ENCODE data around the gene SMARCB1. TPM values are rescaled to one million over a fixed set of nuclear protein-coding genes. Genes with fewer than 3 reads are reported as not detected.
A peak's percentile ranks its signal among the peaks of the same experiment; 100 is the strongest.

SMARCB1 gene
- polyA plus RNA-seq, 1 donor (not counting 4 experiments of a cell fraction or from before 2014, with no cell fraction given), result 95.2 TPM

DNA sequence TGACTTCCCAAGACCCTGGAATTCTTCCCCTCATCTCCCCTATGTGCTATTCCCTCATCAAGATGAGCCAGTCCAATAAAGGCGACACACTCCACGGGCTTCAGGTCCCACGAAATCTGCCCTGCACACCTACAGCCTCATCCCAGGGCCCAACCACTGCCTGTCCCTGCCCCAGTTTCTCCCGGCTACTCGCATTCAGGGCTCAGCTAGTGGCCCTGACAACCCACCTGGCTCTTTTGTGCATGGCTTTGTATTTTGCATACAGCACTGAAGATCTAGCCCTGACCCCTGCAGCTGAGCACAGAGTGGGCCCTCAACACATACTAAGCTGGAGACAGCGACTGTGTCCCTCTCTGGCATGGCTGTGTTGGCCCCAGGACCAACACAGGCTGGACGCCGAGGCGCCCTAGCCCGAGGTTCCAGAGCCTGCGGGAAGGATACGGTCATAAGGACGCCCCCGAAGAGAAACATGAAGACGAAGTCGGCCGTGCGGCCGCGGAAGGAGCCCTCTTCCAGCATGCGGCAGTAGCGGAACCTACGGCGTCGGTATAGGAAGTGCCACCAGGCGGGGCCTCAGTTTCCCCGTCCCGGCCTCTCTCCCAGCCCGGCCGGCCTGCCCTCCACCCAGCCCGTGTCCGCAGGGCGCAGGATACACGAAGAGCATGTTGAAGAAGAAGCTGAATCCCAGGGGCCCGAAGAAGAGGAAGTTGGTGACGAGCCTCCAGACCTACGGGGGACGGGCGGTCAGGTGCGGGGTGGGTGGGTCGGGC, 51.3 kb downstream of the SMARCB1 start:
- no peak overlapping the region for H3K4me3 ChIP-seq (ENCODE audit: control insufficient read depth in 2 of 3, extremely low read depth in 1 of 3, insufficient read depth in 2 of 3, low read depth in 1 of 3, low read length in 3 of 3)
- no peak overlapping the region for H3K4me2 ChIP-seq (ENCODE audit: control insufficient read depth, extremely low read depth, insufficient read depth, low read depth, low read length)
- no peak overlapping the region for H2AFZ ChIP-seq (ENCODE audit: control insufficient read depth, low read length)
- H3K4me1 ChIP-seq (ENCODE audit: control insufficient read depth, extremely low read depth, insufficient read depth, low read length), result peaks cover 5% of the 10 kb centered on the region
- no peaks in the 10 kb centered on the region for H3K9me3 ChIP-seq (ENCODE audit: control insufficient read depth, low read depth, low read length)
- no peak overlapping the region for H3K27ac ChIP-seq (ENCODE audit: control insufficient read depth, insufficient read depth, low read length)
- H3K9me1 ChIP-seq (ENCODE audit: control insufficient read depth, extremely low read depth, insufficient read depth, low read length), result no peaks in the 10 kb centered on the region
- H3K79me2 ChIP-seq (ENCODE audit: control insufficient read depth, insufficient read depth, low read length), result no peaks in the 10 kb centered on the region
- no peak overlapping the region for H3K9ac ChIP-seq (ENCODE audit: control insufficient read depth, extremely low read depth, insufficient read depth, low read length)
- peaks cover 4% of the 10 kb centered on the region for H3K27me3 ChIP-seq (ENCODE audit: control insufficient read depth, extremely low read depth, insufficient read depth, low read length)
- DNase-seq (ENCODE audit: low read depth, low spot score) (no peak), FAIRE-seq (no peak)
- H4K20me1 ChIP-seq (ENCODE audit: control insufficient read depth, extremely low read depth, insufficient read depth, low read length), result no peaks in the 10 kb centered on the region
- dilution Hi-C loops (cut with MboI; ENCODE audit: extremely low pct_ligation_motif_present, low sequenced_read_pairs), result no loop called here
- H3K36me3 ChIP-seq (ENCODE audit: control insufficient read depth in 2 of 2, extremely low read depth in 1 of 2, insufficient read depth in 2 of 2, low read length in 2 of 2), result peaks cover 9 to 12% of the 10 kb centered on the region in 2 experiments
- TF ChIP-seq, protein P1, sequence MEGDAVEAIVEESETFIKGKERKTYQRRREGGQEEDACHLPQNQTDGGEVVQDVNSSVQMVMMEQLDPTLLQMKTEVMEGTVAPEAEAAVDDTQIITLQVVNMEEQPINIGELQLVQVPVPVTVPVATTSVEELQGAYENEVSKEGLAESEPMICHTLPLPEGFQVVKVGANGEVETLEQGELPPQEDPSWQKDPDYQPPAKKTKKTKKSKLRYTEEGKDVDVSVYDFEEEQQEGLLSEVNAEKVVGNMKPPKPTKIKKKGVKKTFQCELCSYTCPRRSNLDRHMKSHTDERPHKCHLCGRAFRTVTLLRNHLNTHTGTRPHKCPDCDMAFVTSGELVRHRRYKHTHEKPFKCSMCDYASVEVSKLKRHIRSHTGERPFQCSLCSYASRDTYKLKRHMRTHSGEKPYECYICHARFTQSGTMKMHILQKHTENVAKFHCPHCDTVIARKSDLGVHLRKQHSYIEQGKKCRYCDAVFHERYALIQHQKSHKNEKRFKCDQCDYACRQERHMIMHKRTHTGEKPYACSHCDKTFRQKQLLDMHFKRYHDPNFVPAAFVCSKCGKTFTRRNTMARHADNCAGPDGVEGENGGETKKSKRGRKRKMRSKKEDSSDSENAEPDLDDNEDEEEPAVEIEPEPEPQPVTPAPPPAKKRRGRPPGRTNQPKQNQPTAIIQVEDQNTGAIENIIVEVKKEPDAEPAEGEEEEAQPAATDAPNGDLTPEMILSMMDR (optimal IDR thresholded peaks at IDR 0.05 in 1 of 3, IDR thresholded peaks at IDR 0.05 in 1 of 3, conservative IDR thresholded peaks at IDR 0.05 in 1 of 3; ENCODE audit: extremely low read depth in 1 of 3, insufficient read depth in 2 of 3, low read length in 3 of 3), result no peak
- TF ChIP-seq EZH2 (IDR thresholded peaks at IDR 0.05; ENCODE audit: low read length), result no peak

DNA sequence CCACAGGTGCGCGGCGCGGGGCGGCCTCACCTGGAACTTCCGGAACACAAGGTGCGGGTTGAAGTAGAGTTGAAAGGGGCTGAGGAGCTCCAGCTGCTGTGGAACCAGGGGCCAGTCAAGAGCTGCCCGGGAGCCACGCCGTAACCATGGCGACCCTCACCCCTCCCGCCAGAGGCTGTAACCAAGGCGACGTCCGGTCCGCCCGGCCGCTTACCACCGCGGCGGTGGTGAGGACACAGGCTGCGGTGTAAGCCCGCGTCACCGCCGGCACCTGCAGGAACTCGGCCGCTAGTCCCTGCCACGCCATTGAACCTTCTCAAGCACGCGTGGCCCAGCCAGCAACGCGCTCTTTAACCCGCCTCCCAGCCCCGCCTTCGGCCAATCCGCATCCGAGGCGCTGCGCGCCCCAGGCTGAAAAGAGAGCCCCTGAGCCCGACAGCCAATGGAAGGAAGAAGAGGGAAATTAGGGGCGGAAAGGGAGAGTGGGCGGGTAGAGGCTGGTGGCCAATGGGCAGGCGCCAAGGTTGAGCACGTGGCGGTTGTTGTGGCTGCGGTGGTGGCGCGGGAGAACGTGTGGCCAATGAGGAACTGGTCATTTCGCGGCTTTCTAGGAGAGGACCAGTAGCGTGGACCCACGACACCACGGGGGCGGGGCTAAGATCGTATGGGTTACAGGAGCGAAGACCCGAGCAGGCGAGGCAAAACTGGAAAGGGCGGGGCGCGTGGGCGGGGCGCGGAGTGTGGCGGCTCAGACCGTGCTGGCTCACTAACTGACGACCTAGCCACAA, 52.1 kb downstream of the SMARCB1 start, which contains the start of gene DERL3:
DERL3 (minus strand) TSS at position 326 of the 788 bp plus-strand sequence; CDS start at position 307, 19 bp downstream.
- H3K4me1 ChIP-seq (ENCODE audit: control insufficient read depth, extremely low read depth, insufficient read depth, low read length), result peaks cover 5% of the 10 kb centered on the region
- TF ChIP-seq, protein P1 (optimal IDR thresholded peaks at IDR 0.05 in 1 of 3, IDR thresholded peaks at IDR 0.05 in 1 of 3, conservative IDR thresholded peaks at IDR 0.05 in 1 of 3; ENCODE audit: extremely low read depth in 1 of 3, insufficient read depth in 2 of 3, low read length in 3 of 3), result no peak
- TF ChIP-seq EZH2 (IDR thresholded peaks at IDR 0.05; ENCODE audit: low read length), result no peak
- H3K27ac ChIP-seq (ENCODE audit: control insufficient read depth, insufficient read depth, low read length), result no peak within 1 kb of the TSS
- H3K36me3 ChIP-seq (ENCODE audit: control insufficient read depth in 2 of 2, extremely low read depth in 1 of 2, insufficient read depth in 2 of 2, low read length in 2 of 2), result peaks cover 6 to 9% of the 10 kb centered on the region in 2 experiments
- no peak for FAIRE-seq
- H2AFZ ChIP-seq (ENCODE audit: control insufficient read depth, low read length), result peak within 1 kb of the TSS; percentile 15
- peak within 1 kb of the TSS; percentile 77 for H3K4me2 ChIP-seq (ENCODE audit: control insufficient read depth, extremely low read depth, insufficient read depth, low read depth, low read length)
- no peak within 1 kb of the TSS for H3K9ac ChIP-seq (ENCODE audit: control insufficient read depth, extremely low read depth, insufficient read depth, low read length)
- peak; percentile 81 for DNase-seq (ENCODE audit: low read depth, low spot score)
- H4K20me1 ChIP-seq (ENCODE audit: control insufficient read depth, extremely low read depth, insufficient read depth, low read length), result no peaks in the 10 kb centered on the region
- H3K4me3 ChIP-seq (ENCODE audit: control insufficient read depth in 2 of 3, extremely low read depth in 1 of 3, insufficient read depth in 2 of 3, low read depth in 1 of 3, low read length in 3 of 3), result peak within 1 kb of the TSS; percentile 9 to 43 (median 38)
- H3K27me3 ChIP-seq (ENCODE audit: control insufficient read depth, extremely low read depth, insufficient read depth, low read length), result peaks cover 4% of the 10 kb centered on the region
- H3K79me2 ChIP-seq (ENCODE audit: control insufficient read depth, insufficient read depth, low read length), result no peaks in the 10 kb centered on the region
- H3K9me1 ChIP-seq (ENCODE audit: control insufficient read depth, extremely low read depth, insufficient read depth, low read length), result no peaks in the 10 kb centered on the region
- no peaks in the 10 kb centered on the region for H3K9me3 ChIP-seq (ENCODE audit: control insufficient read depth, low read depth, low read length)
- dilution Hi-C loops (cut with MboI; ENCODE audit: extremely low pct_ligation_motif_present, low sequenced_read_pairs), result no loop called here

Measured in keratinocyte (primary cell).